SK-N-SH (cell line): ENCODE measurements around the gene ABCC10.

Experiments used
- CTCF ChIP-seq: fragments of 200-600 bp; sonication (generic); IDR thresholded peaks from 2 replicates; pipeline ENCODE4 v1.6.1; 2017; ENCODE audit warnings: antibody characterized with exemption, mild to moderate bottlenecking, moderate library complexity
- EP300 ChIP-seq, 2 experiments: IDR thresholded peaks; 2 replicates each; pipeline versions ENCODE4 v1.4.0 to v1.6.1; 2012; ENCODE audit warnings: borderline replicate concordance in 1 of 2, low read depth in 1 of 2, low read length in 1 of 2
- EZH2phosphoT487 ChIP-seq: fragments of 200-600 bp; sonication (generic); IDR thresholded peaks from 2 replicates; pipeline ENCODE4 v1.6.1; 2017; ENCODE audit warnings: low read depth, mixed run types, mild to moderate bottlenecking, antibody characterized with exemption, moderate library complexity, borderline replicate concordance
- MAX ChIP-seq: IDR thresholded peaks from 2 replicates; pipeline ENCODE4 v1.4.0; 2012; ENCODE audit warnings: low read depth
- PBX3 ChIP-seq: IDR thresholded peaks from 2 replicates; pipeline ENCODE4; 2012
- RCOR1 ChIP-seq: fragments of 150-350 bp; IDR thresholded peaks from 2 replicates; pipeline ENCODE4 v1.6.1; 2017; ENCODE audit warnings: antibody characterized with exemption, low read length
- TEAD4 ChIP-seq: IDR thresholded peaks from 2 replicates; pipeline ENCODE4 v1.4.0; 2012; ENCODE audit warnings: mild to moderate bottlenecking, borderline replicate concordance; ENCODE audit not compliant: insufficient read depth

- TF ChIP-seq MAX (no peak), TEAD4 (no peak), EP300 (IDR thresholded peaks at IDR 0.05; ENCODE audit: borderline replicate concordance in 1 of 2, low read depth in 1 of 2, low read length in 1 of 2) (no peak), CTCF (no peak), PBX3 (no peak), EZH2phosphoT487 (no peak), RCOR1 (no peak)
Measured at GRCh38 chr6:43450699-43451131, 23.4 kb downstream of the ABCC10 start.
